Epithelial cell of esophagus (primary cell): ENCODE data around the gene ADK.
"Not testable (repeated sequence)": the region's sequence is repeated elsewhere in the genome, so short reads cannot be mapped to it uniquely, and the experiment has no call there.

Experiments
- DNase-seq: peaks from one replicate; pipeline ENCODE4 v3.0.0; 2010; ENCODE audit warnings: low read depth
- H3K4me3 ChIP-seq: 2 replicates; pipeline ENCODE4 v1.5.1; 2011; ENCODE audit warnings: mild to moderate bottlenecking, low read length, control low read depth
- CTCF ChIP-seq: IDR thresholded peaks from 2 replicates; pipeline ENCODE4 v1.5.1; 2011; ENCODE audit warnings: low read depth, mild to moderate bottlenecking, low read length, control low read depth, inconsistent platforms; ENCODE audit not compliant: insufficient read depth; ENCODE audit errors: missing control alignments

The ADK gene

DNA sequence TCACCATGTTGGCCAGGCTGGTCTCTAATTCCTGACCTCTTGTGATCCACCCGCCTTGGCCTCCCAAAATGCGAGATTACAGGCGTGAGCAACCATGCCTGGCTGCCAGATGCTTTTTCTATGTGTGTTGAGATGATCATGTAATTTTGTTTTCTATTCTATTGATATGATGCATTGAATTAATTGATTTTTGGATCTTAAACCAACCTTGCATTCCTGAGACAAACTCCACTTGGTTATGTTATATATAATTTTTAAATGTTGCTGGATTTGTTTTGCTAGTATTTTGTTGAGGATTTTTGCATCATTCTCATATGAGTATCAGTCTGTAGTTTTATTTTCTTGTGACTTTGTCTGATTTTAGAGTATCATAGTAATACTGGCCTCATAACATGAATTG is 192.8 kb downstream of the ADK start:
- TF ChIP-seq CTCF: no peak

GRCh38 chr10:74344306-74344705 is 193.3 kb downstream of the ADK start:
- H3K4me3 ChIP-seq: no peak overlapping the region
- no peak for DNase-seq
- no peak for TF ChIP-seq CTCF

More for the DNA sequence above, 192.8 kb downstream of the ADK start:
- DNase-seq: no peak
- H3K4me3 ChIP-seq: no peak overlapping the region

DNA sequence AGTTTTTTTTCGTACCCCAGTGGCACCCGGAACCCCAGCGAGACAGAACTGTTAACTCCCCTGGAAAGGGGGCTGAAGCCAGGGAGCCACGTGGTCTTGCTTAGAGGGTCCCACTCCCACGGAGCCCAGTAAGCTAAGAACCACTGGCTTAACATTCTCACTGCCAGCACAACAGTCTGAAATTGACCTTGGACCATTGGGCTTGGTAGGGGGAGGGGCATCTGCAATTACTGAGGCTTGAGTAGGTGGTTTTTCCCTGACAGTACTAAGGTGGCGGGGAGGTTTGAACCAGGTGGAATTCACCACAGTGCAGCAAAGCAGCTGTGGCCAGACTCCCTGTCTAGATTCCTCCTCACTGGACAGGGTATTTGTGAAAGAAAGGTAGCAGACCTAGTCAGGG is 196.5 kb downstream of the ADK start:
- no peak for DNase-seq
- no peak overlapping the region for H3K4me3 ChIP-seq
- no peak for TF ChIP-seq CTCF

DNA sequence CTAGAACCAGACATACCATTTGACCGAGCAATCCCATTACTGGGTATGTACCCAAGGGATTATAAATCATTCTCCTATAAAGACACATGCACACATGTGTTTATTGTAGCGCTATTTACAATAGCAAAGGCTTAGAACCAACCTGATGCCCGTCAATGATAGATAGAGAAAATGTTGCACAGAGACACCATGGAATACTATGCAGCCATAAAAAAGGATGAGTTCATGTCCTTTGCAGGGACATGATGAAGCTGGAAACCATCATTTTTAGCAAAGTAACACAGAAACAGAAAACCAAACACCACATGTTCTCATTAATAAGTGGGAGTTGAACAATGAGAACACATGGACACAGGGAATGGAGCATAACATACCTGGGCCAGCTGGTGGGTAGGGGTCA is 202.0 kb downstream of the ADK start:
- H3K4me3 ChIP-seq, DNase-seq: not testable (repeated sequence)

DNA sequence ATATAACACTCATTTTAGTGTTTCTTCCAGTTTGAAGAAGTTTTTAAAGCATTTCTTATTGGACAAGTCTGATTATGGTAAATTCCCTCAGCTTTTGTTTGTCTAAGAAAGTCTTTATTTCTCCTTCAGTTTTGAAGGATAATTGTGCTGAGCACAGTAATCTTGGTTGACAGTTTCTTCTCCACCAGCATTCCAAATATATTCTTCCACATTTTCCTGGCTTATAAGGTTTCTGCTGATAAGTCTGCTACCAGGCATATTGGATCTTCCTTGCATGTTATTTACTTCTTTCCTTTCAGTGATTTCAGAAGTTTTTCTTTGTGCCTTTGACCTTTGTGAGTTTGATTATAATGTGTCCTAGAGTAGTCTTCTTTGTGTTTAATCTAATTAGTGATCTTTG is 210.7 kb downstream of the ADK start:
- TF ChIP-seq CTCF: no peak
- H3K4me3 ChIP-seq: no peak overlapping the region
- no peak for DNase-seq

DNA sequence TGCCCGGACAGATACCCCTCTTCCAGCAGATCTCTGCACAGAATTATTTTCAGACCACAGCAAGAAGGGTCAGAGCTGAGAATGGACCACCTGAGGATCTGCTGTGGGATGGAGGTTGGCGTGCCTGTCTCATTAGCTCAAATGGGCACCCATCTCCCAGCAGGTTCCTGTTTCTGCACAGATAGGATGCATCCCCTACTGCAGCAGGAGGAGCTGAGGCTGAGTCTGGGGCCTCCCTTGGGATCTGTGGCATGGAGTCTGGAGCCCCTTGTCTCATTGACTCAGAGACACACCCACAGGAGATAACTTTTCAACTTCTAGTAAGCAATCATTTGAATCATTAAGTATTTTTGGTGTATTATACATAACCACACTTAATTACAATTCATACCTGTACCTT is 212.7 kb downstream of the ADK start:
- no peak for DNase-seq
- H3K4me3 ChIP-seq: no peak overlapping the region
- TF ChIP-seq CTCF: no peak

DNA sequence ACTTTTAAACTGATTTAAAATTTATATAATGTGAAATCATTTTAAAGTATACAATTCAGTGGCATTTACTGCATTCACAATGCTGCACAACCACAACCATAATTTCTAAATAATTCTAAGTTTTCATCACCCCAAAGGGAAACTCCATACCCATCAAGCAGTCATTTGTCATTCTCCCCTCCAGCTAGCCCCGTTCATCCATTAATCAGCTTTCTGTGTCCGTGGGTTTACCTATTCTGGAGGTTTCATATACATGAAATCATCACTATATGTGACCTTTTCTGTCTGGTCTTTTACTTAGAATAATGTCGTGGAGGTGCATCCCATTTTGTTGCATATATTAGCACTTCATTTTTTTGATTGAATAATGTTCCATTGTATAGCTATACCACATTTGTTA is 214.1 kb downstream of the ADK start:
- no peak for DNase-seq
- no peak for TF ChIP-seq CTCF
- no peak overlapping the region for H3K4me3 ChIP-seq

DNA sequence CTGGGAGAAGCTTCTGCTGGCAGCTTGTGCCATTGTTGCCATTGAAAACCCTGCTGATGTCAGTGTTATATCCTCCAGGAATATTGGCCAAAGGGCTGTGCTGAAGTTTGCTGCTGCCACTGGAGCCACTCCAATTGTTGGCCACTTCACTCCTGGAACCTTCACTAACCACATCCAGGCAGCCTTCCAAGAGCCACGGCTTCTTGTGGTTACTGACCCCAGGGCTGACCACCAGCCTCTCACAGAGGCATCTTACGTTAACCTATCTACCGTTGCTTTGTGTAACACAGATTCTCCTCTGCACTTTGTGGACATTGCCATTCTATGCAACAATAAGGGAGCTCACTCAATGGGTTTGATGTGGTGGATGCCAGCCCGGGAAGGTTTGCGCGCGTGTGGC is 220.7 kb downstream of the ADK start:
- H3K4me3 ChIP-seq: no peak overlapping the region
- no peak for DNase-seq
- no peak for TF ChIP-seq CTCF
